Measurements from ENCODE around the gene EBF3. TPM values are rescaled to one million over a fixed set of nuclear protein-coding genes. Genes with fewer than 3 reads are reported as not detected.

EBF3 gene
- total RNA-seq, 1 experiment from 2014 or later = 0.22 TPM

- Mint-ChIP-seq H3K4me1 (peaks cover 2% of the 10 kb centered on the region in 2 experiments; a peak in 1 of 4 replicates), H3K9me3 (no peaks in the 10 kb centered on the region), H3K27me3 (ENCODE audit: low read depth) (peaks cover 15% of the 10 kb centered on the region), H3K27ac (no peak overlapping the region), H3K36me3 (ENCODE audit: insufficient read depth in 1 of 3, low read depth in 3 of 3) (no peaks in the 10 kb centered on the region), H3K4me3 (no peak overlapping the region)
- Histone ChIP-seq H3T11ph (ENCODE audit: low read length) (no peak overlapping the region), H2BK12ac (ENCODE audit: insufficient read length, low read depth, low read length) (no peak overlapping the region), H4K91ac (ENCODE audit: insufficient read length, low read depth, low read length) (no peak overlapping the region), H3K4me1 (ENCODE audit: insufficient read depth, low read length) (no peaks in the 10 kb centered on the region), H2AK5ac (ENCODE audit: insufficient read length, low read length) (no peak overlapping the region), H3K27ac (ENCODE audit: insufficient read length, low read depth, low read length) (no peak overlapping the region), H3K9ac (ENCODE audit: extremely low read depth, insufficient read length, low read length) (no peak overlapping the region), H3K14ac (ENCODE audit: insufficient read depth, low read length) (no peak overlapping the region), H3K18ac (ENCODE audit: insufficient read length, low read depth, low read length) (no peak overlapping the region), H3K79me1 (ENCODE audit: insufficient read depth, low read depth, low read length, poor library complexity, severe bottlenecking) (no peaks in the 10 kb centered on the region), H4K8ac (replicated peaks; ENCODE audit: insufficient read length, low read depth, low read length) (no peak overlapping the region), H3K23ac (ENCODE audit: insufficient read length, low read depth, low read length) (no peak overlapping the region), H4K20me1 (ENCODE audit: control insufficient read depth, insufficient read depth, insufficient read length) (no peaks in the 10 kb centered on the region), H2BK15ac (ENCODE audit: low read depth, low read length) (no peak overlapping the region), H3K56ac (ENCODE audit: insufficient read length, low read depth, low read length) (no peak overlapping the region), H2BK120ac (ENCODE audit: low read depth, low read length, poor library complexity, severe bottlenecking) (no peak overlapping the region), H3K4ac (ENCODE audit: low read depth, low read length) (no peak overlapping the region), H3K23me2 (ENCODE audit: insufficient read length, low read depth, low read length, poor library complexity, severe bottlenecking) (no peaks in the 10 kb centered on the region), H2BK5ac (ENCODE audit: insufficient read length, low read length) (no peak overlapping the region), H2AFZ (ENCODE audit: low read length) (no peak overlapping the region), H3K79me2 (ENCODE audit: insufficient read depth, low read length) (no peaks in the 10 kb centered on the region), H2BK20ac (ENCODE audit: low read depth, low read length, poor library complexity, severe bottlenecking) (no peak overlapping the region), H3K4me2 (ENCODE audit: insufficient read depth, insufficient read length, low read length) (no peak overlapping the region), H3K9me3 (ENCODE audit: control insufficient read depth, low read depth, low read length) (no peaks in the 10 kb centered on the region), H3K27me3 (ENCODE audit: insufficient read depth, low read length) (no peaks in the 10 kb centered on the region), H4K5ac (ENCODE audit: insufficient read length, low read depth, low read length) (no peak overlapping the region)
- no peak for DNase-seq
- no peak for TF ChIP-seq CTCF (conservative IDR thresholded peaks at IDR 0.05)
- WGBS (ENCODE audit: extremely low coverage, insufficient read length, low lambda C conversion rate) = no CpG with 5 or more reads among the region's 14 CpGs
These were observed 84.4 kb downstream of the EBF3 start for GRCh38 chr10:129879655-129880054.
